GM12891 (cell line): ENCODE data around the gene MMS19.

Experiments
- PAX5 ChIP-seq: IDR thresholded peaks from 2 replicates; pipeline ENCODE4 v1.6.1; 2011; ENCODE audit warnings: low read length, moderate library complexity, mild to moderate bottlenecking; ENCODE audit not compliant: insufficient read depth, severe bottlenecking
- POLR2A ChIP-seq: IDR thresholded peaks from 2 replicates; pipeline ENCODE4 v1.6.1; 2011; ENCODE audit warnings: low read depth, low read length, control low read depth
- POLR2AphosphoS5 ChIP-seq: IDR thresholded peaks from 2 replicates; pipeline ENCODE4 v1.6.1; 2011; ENCODE audit warnings: low read depth, low read length, control low read depth
- POU2F2 ChIP-seq: IDR thresholded peaks from 2 replicates; pipeline ENCODE4 v1.6.1; 2011; ENCODE audit warnings: low read depth, mild to moderate bottlenecking, control low read depth, low read length, moderate library complexity
- SPI1 ChIP-seq: IDR thresholded peaks from 2 replicates; pipeline ENCODE4 v1.6.1; 2011; ENCODE audit warnings: low read depth, low read length, control low read depth
- TAF1 ChIP-seq: IDR thresholded peaks from 2 replicates; pipeline ENCODE4 v1.6.1; 2011; ENCODE audit warnings: low read depth, low read length, control low read depth

DNA sequence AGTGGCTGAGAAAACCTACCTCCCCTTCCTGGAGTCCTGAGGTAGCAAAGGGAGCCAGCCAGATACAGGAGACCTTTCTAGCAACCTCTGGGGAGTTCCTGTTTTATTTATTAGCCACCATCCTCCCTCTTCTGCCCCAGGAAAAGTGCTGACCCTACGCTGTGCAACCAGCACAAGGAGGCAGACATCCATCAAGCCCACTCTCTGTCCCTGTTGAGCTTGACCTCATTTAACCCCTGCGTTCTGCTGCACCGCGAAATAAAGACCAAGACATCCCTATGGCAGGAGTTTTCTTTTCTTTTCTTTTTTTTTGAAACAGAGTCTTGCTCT, 49.0 kb upstream of the MMS19 start:
- TF ChIP-seq POLR2A (no peak), POLR2AphosphoS5 (no peak), POU2F2 (no peak), TAF1 (no peak), PAX5 (no peak), SPI1 (no peak)
